ENCODE results near the gene GPC1. TPM values are rescaled to one million over a fixed set of nuclear protein-coding genes. Genes with fewer than 3 reads are reported as not detected.

Gene GPC1
- total and polyA plus RNA-seq, 2 of the 13 experiments (the other 11 are each of a cell fraction or from before 2014, with no cell fraction given) = 4.0 to 5.5 TPM

- no peak for TF ChIP-seq SMARCE1 (IDR thresholded peaks at IDR 0.05; ENCODE audit: borderline replicate concordance)
Measured at GRCh38 chr2:240399419-240400324, 35.8 kb upstream of the GPC1 start (continued).

- Histone ChIP-seq H3K9me3 (ENCODE audit: low read length) (no peaks in the 10 kb centered on the region), H3K27ac (ENCODE audit: extremely low read length, insufficient read depth, low read length) (no peak overlapping the region), H3K4me1 (ENCODE audit: insufficient read depth, low read length) (no peaks in the 10 kb centered on the region), H3K4me2 (ENCODE audit: low read depth, low read length) (no peak overlapping the region), H3K79me2 (ENCODE audit: insufficient read depth, low read length) (no peaks in the 10 kb centered on the region), H2AFZ (ENCODE audit: low read length) (no peak overlapping the region), H3K36me3 (replicated peaks in 1 of 2; ENCODE audit: control insufficient read depth in 1 of 2, insufficient read depth in 2 of 2, low read length in 2 of 2) (no peaks in the 10 kb centered on the region), H3K4me3 (replicated peaks in 1 of 3; ENCODE audit: insufficient read depth in 1 of 3, low read depth in 2 of 3, low read length in 3 of 3) (no peak overlapping the region), H3K27me3 (ENCODE audit: control insufficient read depth in 1 of 2, insufficient read depth in 2 of 2, low read length in 2 of 2) (peaks cover 33 to 100% of the 10 kb centered on the region in 2 experiments), H3K9ac (ENCODE audit: insufficient read depth, low read depth, low read length) (no peak overlapping the region), H4K20me1 (ENCODE audit: insufficient read depth, low read length) (no peaks in the 10 kb centered on the region)
- ATAC-seq (no peak), DNase-seq (ENCODE audit: low spot score) (no peak), FAIRE-seq (no peak)
- ChIA-PET CTCF (ENCODE audit: low intra/inter-chr PET ratio, low total read pairs) (no interaction called here), POLR2A (no interaction called here)
- 26% methylated on average over 10 of the region's 22 CpGs for WGBS (ENCODE audit: low lambda C conversion rate)
- intact Hi-C loops (cut with micrococcal nuclease; ENCODE audit: unreplicated experiment) (no loop called here), in situ Hi-C loops (cut with HindIII; ENCODE audit: extremely low pct_ligation_motif_present, low pct_unique_long_range_greater_than_20kb) (no loop called here)
- BruUV-seq (replicated peaks) = no TSS peak
- TF ChIP-seq TSC22D2 (CRISPR knock-in tag; IDR thresholded peaks at IDR 0.05; ENCODE audit: borderline replicate concordance) (no peak), SCMH1 (CRISPR knock-in tag; IDR thresholded peaks at IDR 0.05; ENCODE audit: borderline replicate concordance) (no peak), ZNF768 (CRISPR knock-in tag; IDR thresholded peaks at IDR 0.05) (no peak), NR2C2 (CRISPR knock-in tag; IDR thresholded peaks at IDR 0.05; ENCODE audit: borderline replicate concordance) (no peak), CREM (IDR thresholded peaks at IDR 0.05) (no peak), CREM (CRISPR knock-in tag; IDR thresholded peaks at IDR 0.05) (no peak), HDAC6 (IDR thresholded peaks at IDR 0.05; ENCODE audit: low read depth, low read length) (no peak), ZNF17 (CRISPR knock-in tag; IDR thresholded peaks at IDR 0.05) (no peak), YY1 (IDR thresholded peaks at IDR 0.05; ENCODE audit: insufficient read depth, insufficient replicate concordance, low read depth, low read length) (no peak), RBAK (CRISPR knock-in tag; IDR thresholded peaks at IDR 0.05) (no peak), REL (CRISPR knock-in tag; conservative IDR thresholded peaks at IDR 0.05) (no peak), ZNF3 (CRISPR knock-in tag; IDR thresholded peaks at IDR 0.05) (no peak), ZNF567 (CRISPR knock-in tag; IDR thresholded peaks at IDR 0.05; ENCODE audit: borderline replicate concordance) (no peak), ZNF33A (CRISPR knock-in tag; IDR thresholded peaks at IDR 0.05; ENCODE audit: borderline replicate concordance) (no peak)
Measured at GRCh38 chr2:240400371-240401161, 34.9 kb upstream of the GPC1 start.
